ENCODE results near the gene ELOVL6. TPM values are rescaled to one million over a fixed set of nuclear protein-coding genes. Genes with fewer than 3 reads are reported as not detected.

ELOVL6 gene
- total RNA-seq, 4 donors from 2014 or later, result 3.4 to 25.9 (median 11.4) TPM

DNA sequence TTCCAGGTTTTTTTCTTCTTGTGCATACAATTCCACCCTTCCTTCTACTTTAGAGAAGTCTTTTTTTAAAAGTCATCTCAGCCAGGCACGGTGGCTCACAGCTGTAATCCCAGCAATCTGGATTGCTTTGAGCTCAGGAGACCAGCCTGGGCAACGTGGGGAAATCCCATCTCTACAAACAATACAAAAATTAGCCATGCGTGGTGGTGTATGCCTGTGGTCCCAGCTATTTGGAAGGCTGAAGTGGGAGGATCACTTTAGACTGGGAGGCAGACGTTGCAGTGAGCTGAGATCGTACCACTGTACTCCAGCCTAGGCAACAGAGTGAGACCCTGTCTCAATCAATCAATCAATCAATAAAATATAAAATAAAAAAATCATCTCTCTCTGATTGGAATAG is 14.8 kb downstream of the ELOVL6 start:
- intact Hi-C loops (cut with DNase I; ENCODE audit: low total_unique reads) (no loop called here), in situ Hi-C loops (cut with MboI; ENCODE audit: low pct_ligation_motif_present in 1 of 4, low pct_unique_long_range_greater_than_20kb in 1 of 4, low sequenced_read_pairs in 3 of 4) (no loop called here)
- no peaks in the 10 kb centered on the region for H3K4me1 ChIP-seq
- H3K4me3 ChIP-seq, result no peak overlapping the region
- DNase-seq, result no peak
- no peaks in the 10 kb centered on the region for H3K36me3 ChIP-seq
- no peak overlapping the region for H3K27ac ChIP-seq
- WGBS, 2 donors (ENCODE audit: low coverage in 1 of 2), result 74 to 76% methylated on average over 4 to 5 of the region's 5 CpGs
- no peaks in the 10 kb centered on the region for H3K9me3 ChIP-seq
- H3K27me3 ChIP-seq, result no peaks in the 10 kb centered on the region
- TF ChIP-seq EP300 (IDR thresholded peaks at IDR 0.05; ENCODE audit: low read depth), result no peak
- no peak for TF ChIP-seq POLR2A (IDR thresholded peaks at IDR 0.05)
- TF ChIP-seq POLR2AphosphoS5 (IDR thresholded peaks at IDR 0.05), result no peak
- TF ChIP-seq, protein P1, sequence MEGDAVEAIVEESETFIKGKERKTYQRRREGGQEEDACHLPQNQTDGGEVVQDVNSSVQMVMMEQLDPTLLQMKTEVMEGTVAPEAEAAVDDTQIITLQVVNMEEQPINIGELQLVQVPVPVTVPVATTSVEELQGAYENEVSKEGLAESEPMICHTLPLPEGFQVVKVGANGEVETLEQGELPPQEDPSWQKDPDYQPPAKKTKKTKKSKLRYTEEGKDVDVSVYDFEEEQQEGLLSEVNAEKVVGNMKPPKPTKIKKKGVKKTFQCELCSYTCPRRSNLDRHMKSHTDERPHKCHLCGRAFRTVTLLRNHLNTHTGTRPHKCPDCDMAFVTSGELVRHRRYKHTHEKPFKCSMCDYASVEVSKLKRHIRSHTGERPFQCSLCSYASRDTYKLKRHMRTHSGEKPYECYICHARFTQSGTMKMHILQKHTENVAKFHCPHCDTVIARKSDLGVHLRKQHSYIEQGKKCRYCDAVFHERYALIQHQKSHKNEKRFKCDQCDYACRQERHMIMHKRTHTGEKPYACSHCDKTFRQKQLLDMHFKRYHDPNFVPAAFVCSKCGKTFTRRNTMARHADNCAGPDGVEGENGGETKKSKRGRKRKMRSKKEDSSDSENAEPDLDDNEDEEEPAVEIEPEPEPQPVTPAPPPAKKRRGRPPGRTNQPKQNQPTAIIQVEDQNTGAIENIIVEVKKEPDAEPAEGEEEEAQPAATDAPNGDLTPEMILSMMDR (IDR thresholded peaks at IDR 0.05), result no peak

DNA sequence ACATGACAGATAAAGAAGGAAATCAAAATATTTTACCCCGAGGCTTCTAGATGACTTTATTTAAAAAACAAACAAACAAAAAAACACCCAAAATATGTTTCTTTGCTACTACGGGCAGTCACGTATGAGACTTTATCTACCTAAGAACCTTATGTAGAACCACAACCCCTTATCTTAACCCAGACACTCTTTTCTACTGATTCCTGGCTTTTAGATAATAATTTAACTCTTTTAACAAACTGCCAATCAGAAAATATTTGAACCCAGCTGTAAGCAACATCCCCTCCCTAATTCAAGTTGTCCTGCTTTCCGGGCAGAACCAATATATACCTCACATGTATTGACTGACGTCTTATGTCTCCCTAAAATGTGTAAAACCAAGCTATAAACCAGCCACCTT is 15.4 kb downstream of the ELOVL6 start:
- in situ Hi-C loops (cut with MboI; ENCODE audit: low pct_ligation_motif_present in 1 of 4, low pct_unique_long_range_greater_than_20kb in 1 of 4, low sequenced_read_pairs in 3 of 4), result no loop called here
- TF ChIP-seq POLR2A (IDR thresholded peaks at IDR 0.05) (no peak), EP300 (IDR thresholded peaks at IDR 0.05; ENCODE audit: low read depth) (no peak), POLR2AphosphoS5 (IDR thresholded peaks at IDR 0.05) (no peak)
- TF ChIP-seq, protein P1 (IDR thresholded peaks at IDR 0.05), result no peak
- no peaks in the 10 kb centered on the region for H3K4me1 ChIP-seq
- DNase-seq, result no peak
- no peaks in the 10 kb centered on the region for H3K27me3 ChIP-seq
- H3K4me3 ChIP-seq, result no peak overlapping the region
- H3K27ac ChIP-seq, result no peak overlapping the region
- no peaks in the 10 kb centered on the region for H3K36me3 ChIP-seq
- H3K9me3 ChIP-seq, result no peaks in the 10 kb centered on the region
- intact Hi-C loops (cut with DNase I; ENCODE audit: low total_unique reads), result no loop called here
- 89 to 93% methylated on average over 3 to 5 of the region's 5 CpGs for WGBS, 2 donors (ENCODE audit: low coverage in 1 of 2)

DNA sequence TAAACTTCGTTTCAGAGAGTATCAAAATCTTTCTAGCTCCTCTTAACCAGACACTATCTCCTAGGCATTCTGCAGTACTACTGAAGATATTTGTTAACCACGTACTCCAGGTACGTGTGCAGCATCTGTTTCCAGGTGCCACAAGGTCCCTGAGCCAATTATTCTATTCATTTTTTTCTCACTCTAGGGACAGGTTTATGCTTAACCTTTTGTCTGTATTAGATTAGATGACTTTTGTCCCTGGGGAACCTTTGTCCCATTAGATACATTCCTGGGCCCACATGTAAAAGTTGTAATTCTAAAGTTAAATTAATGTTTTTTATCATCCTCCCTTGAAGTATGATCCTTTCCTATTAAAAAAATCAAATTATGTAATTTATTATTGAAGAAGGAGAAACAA is 16.5 kb downstream of the ELOVL6 start:
- no peaks in the 10 kb centered on the region for H3K27me3 ChIP-seq
- H3K36me3 ChIP-seq, result no peaks in the 10 kb centered on the region
- no peaks in the 10 kb centered on the region for H3K9me3 ChIP-seq
- H3K27ac ChIP-seq, result no peak overlapping the region
- intact Hi-C loops (cut with DNase I; ENCODE audit: low total_unique reads) (no loop called here), in situ Hi-C loops (cut with MboI; ENCODE audit: low pct_ligation_motif_present in 1 of 4, low pct_unique_long_range_greater_than_20kb in 1 of 4, low sequenced_read_pairs in 3 of 4) (no loop called here)
- no peak overlapping the region for H3K4me3 ChIP-seq
- TF ChIP-seq, protein P1 (IDR thresholded peaks at IDR 0.05), result no peak
- TF ChIP-seq POLR2A (IDR thresholded peaks at IDR 0.05) (no peak), POLR2AphosphoS5 (IDR thresholded peaks at IDR 0.05) (no peak), EP300 (IDR thresholded peaks at IDR 0.05; ENCODE audit: low read depth) (no peak)
- no peak for DNase-seq
- H3K4me1 ChIP-seq, result no peaks in the 10 kb centered on the region
- 83 to 89% methylated on average over 3 of the region's 3 CpGs for WGBS, 2 donors (ENCODE audit: low coverage in 1 of 2)

DNA sequence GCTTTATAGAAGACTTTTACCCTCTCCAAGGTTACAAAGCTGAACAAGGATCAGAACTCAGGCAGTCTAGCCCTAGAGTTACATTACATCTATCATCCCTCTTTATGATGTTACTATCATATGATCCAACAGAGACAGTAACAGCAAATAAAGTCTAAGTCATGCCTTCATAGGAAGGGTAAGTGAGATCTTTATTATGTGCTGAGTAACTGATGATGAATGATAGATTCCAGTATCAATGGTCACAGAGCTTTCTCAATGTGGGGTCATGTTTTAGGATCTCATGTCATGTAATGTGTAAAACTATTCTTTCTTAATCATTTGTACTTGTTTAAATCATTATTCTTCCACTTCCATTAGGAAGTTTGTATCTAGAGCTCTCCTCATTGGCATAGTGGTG is 22.8 kb downstream of the ELOVL6 start:
- Histone ChIP-seq H3K27ac (no peak overlapping the region), H3K4me3 (no peak overlapping the region), H3K9me3 (no peaks in the 10 kb centered on the region), H3K27me3 (no peaks in the 10 kb centered on the region), H3K36me3 (no peaks in the 10 kb centered on the region), H3K4me1 (peaks cover 0 to 19% (median 5%) of the 10 kb centered on the region in 4 donors)
- in situ Hi-C loops (cut with MboI; ENCODE audit: low pct_ligation_motif_present in 1 of 4, low pct_unique_long_range_greater_than_20kb in 1 of 4, low sequenced_read_pairs in 3 of 4), result no loop called here
- intact Hi-C loops (cut with DNase I; ENCODE audit: low total_unique reads), result no loop called here
- no peak for TF ChIP-seq EP300 (IDR thresholded peaks at IDR 0.05; ENCODE audit: low read depth)
- no peak for DNase-seq

DNA sequence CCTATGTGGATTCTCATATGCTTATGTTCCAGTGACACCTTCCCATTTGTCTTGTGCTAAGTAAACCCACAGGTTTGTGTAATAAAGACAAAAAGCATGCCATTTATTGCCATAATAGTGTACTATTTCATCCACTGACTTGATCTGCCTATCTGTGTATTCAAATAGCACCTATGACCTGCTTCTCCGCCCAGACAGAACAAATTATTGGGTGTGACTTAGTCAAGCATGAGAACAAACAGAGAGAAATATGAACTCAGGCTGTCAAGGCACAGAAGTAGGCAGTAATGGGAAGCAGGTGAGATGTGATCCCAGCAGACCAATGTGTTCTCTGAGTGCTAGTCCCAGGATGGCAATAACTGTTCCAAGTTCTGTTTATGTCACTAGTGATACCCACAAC is 25.4 kb downstream of the ELOVL6 start:
- Histone ChIP-seq H3K9me3 (no peaks in the 10 kb centered on the region), H3K4me1 (peaks cover 0 to 19% (median 5%) of the 10 kb centered on the region in 4 donors), H3K27me3 (no peaks in the 10 kb centered on the region), H3K4me3 (no peak overlapping the region), H3K36me3 (no peaks in the 10 kb centered on the region), H3K27ac (peak overlapping the region; percentile 46 to 56 (median 53))
- TF ChIP-seq POLR2AphosphoS5 (IDR thresholded peaks at IDR 0.05), result peak in 2 of 3 donors; percentile 17 to 38
- no peak for TF ChIP-seq EP300 (IDR thresholded peaks at IDR 0.05; ENCODE audit: low read depth)
- no peak for TF ChIP-seq POLR2A (IDR thresholded peaks at IDR 0.05)
- TF ChIP-seq, protein P1 (IDR thresholded peaks at IDR 0.05), result no peak
- in situ Hi-C loops (cut with MboI; ENCODE audit: low pct_ligation_motif_present in 1 of 4, low pct_unique_long_range_greater_than_20kb in 1 of 4, low sequenced_read_pairs in 3 of 4), result no loop called here
- intact Hi-C loops (cut with DNase I; ENCODE audit: low total_unique reads), result no loop called here
- peak; percentile 51 for DNase-seq
- 40 to 69% methylated on average over 1 of the region's 1 CpG for WGBS, 2 donors (ENCODE audit: low coverage in 1 of 2)

Data from transverse colon (tissue), 4 donors.